ENCODE measurements around the gene PBX4.
A peak's percentile ranks its signal among the peaks of the same experiment; 100 is the strongest.

DNA sequence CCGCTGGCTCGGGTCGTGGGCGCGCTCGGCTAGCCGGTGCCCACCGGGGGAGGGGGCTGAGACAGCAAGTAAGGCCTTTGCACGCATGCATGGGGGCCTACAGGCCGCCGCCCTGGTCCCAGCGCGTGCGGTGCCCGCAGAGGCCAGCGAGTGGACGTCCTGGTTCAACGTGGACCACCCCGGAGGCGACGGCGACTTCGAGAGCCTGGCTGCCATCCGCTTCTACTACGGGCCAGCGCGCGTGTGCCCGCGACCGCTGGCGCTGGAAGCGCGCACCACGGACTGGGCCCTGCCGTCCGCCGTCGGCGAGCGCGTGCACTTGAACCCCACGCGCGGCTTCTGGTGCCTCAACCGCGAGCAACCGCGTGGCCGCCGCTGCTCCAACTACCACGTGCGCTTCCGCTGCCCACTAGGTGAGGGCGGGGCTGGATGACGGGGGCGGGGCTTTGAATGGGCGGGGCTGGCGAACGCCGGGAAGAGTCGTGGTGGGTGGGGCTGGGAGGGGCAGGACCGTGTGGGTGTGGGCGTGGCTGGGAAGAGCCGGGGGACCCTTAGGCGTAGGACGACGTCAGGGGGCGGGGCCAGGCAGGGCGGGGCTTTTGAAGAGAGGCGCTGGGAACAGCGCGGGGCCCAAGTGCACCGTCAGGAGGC is 78.3 kb downstream of the PBX4 start:
- TF ChIP-seq TCF7 (IDR thresholded peaks at IDR 0.05; ENCODE audit: borderline replicate concordance) (no peak), E2F4 (IDR thresholded peaks at IDR 0.05; ENCODE audit: low read depth, low read length) (no peak), SMARCA5 (IDR thresholded peaks at IDR 0.05) (no peak), POLR2AphosphoS5 (IDR thresholded peaks at IDR 0.05; ENCODE audit: low read length) (no peak), HDGF (IDR thresholded peaks at IDR 0.05) (no peak), NR2F1 (conservative IDR thresholded peaks at IDR 0.05) (no peak)
- TF ChIP-seq, protein P1, sequence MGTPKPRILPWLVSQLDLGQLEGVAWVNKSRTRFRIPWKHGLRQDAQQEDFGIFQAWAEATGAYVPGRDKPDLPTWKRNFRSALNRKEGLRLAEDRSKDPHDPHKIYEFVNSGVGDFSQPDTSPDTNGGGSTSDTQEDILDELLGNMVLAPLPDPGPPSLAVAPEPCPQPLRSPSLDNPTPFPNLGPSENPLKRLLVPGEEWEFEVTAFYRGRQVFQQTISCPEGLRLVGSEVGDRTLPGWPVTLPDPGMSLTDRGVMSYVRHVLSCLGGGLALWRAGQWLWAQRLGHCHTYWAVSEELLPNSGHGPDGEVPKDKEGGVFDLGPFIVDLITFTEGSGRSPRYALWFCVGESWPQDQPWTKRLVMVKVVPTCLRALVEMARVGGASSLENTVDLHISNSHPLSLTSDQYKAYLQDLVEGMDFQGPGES (IDR thresholded peaks at IDR 0.05) = no peak
- TF ChIP-seq, protein P2, sequence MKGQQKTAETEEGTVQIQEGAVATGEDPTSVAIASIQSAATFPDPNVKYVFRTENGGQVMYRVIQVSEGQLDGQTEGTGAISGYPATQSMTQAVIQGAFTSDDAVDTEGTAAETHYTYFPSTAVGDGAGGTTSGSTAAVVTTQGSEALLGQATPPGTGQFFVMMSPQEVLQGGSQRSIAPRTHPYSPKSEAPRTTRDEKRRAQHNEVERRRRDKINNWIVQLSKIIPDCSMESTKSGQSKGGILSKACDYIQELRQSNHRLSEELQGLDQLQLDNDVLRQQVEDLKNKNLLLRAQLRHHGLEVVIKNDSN (IDR thresholded peaks at IDR 0.05; ENCODE audit: borderline replicate concordance, extremely low read length, insufficient read depth, low read depth, low read length) = peak; percentile 36
